ENCODE data around the gene TLR8. TPM values are rescaled to one million over a fixed set of nuclear protein-coding genes. Genes with fewer than 3 reads are reported as not detected.

Gene TLR8
- total and polyA plus RNA-seq, 2 of the 13 experiments (the other 11 are each of a cell fraction or from before 2014, with no cell fraction given) = not detected

DNA sequence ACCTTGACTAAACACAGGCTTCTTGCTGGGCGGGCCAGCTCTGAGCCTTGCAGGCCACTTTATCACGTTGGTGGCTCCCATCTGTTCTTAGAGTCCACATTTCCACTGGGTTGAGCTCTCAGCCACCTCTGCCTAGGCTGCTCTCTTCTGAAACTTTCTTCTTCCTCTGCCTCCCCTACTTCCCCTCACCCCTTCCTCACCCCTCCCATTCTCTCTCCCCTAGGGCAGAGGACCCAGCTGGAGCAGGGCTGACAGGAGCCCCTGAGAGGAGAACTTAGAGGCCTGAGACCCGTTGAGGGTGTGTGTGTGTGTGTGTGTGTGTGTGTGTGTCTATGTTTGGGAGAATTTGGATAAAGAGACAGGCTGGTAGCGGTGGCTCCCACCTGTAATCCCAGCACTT is 48.6 kb downstream of the TLR8 start:
- DNase-seq (ENCODE audit: low spot score) = no peak
- Histone ChIP-seq H3K27me3 (ENCODE audit: control insufficient read depth in 1 of 2, insufficient read depth in 2 of 2, low read length in 2 of 2) (no peaks in the 10 kb centered on the region), H2AFZ (ENCODE audit: low read length) (no peak overlapping the region), H3K27ac (ENCODE audit: extremely low read length, insufficient read depth, low read length) (no peak overlapping the region), H4K20me1 (ENCODE audit: insufficient read depth, low read length) (no peaks in the 10 kb centered on the region), H3K79me2 (ENCODE audit: insufficient read depth, low read length) (no peaks in the 10 kb centered on the region), H3K9me3 (ENCODE audit: low read length) (no peaks in the 10 kb centered on the region), H3K4me3 (replicated peaks in 1 of 3; ENCODE audit: insufficient read depth in 1 of 3, low read depth in 2 of 3, low read length in 3 of 3) (no peak overlapping the region), H3K36me3 (replicated peaks in 1 of 2; ENCODE audit: control insufficient read depth in 1 of 2, insufficient read depth in 2 of 2, low read length in 2 of 2) (no peaks in the 10 kb centered on the region), H3K4me2 (ENCODE audit: low read depth, low read length) (no peak overlapping the region), H3K4me1 (ENCODE audit: insufficient read depth, low read length) (peaks cover 30% of the 10 kb centered on the region), H3K9ac (ENCODE audit: insufficient read depth, low read depth, low read length) (no peak overlapping the region)
- CTCF ChIA-PET (ENCODE audit: low intra/inter-chr PET ratio, low total read pairs) = no interaction called here
- no peak for FAIRE-seq
- TF ChIP-seq ZNF343 (CRISPR knock-in tag; IDR thresholded peaks at IDR 0.05) (no peak), RNF2 (conservative IDR thresholded peaks at IDR 0.05; ENCODE audit: low read depth) (no peak), ZNF557 (CRISPR knock-in tag; IDR thresholded peaks at IDR 0.05) (no peak)
- TF ChIP-seq, protein P1, sequence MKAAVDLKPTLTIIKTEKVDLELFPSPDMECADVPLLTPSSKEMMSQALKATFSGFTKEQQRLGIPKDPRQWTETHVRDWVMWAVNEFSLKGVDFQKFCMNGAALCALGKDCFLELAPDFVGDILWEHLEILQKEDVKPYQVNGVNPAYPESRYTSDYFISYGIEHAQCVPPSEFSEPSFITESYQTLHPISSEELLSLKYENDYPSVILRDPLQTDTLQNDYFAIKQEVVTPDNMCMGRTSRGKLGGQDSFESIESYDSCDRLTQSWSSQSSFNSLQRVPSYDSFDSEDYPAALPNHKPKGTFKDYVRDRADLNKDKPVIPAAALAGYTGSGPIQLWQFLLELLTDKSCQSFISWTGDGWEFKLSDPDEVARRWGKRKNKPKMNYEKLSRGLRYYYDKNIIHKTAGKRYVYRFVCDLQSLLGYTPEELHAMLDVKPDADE (CRISPR knock-in tag; IDR thresholded peaks at IDR 0.05) = no peak
- intact Hi-C loops (cut with micrococcal nuclease; ENCODE audit: unreplicated experiment) (no loop called here), in situ Hi-C loops (cut with HindIII; ENCODE audit: extremely low pct_ligation_motif_present, low pct_unique_long_range_greater_than_20kb) (loop anchor here (10.0 kb wide), 1 partner anchor 540 kb away; no protein-coding TSS in a partner anchor)
- ATAC-seq = no peak
- POLR2A ChIA-PET = no interaction called here
- WGBS (ENCODE audit: low lambda C conversion rate) = 80% methylated on average over 3 of the region's 4 CpGs
- no TSS peak for BruUV-seq (replicated peaks)

DNA sequence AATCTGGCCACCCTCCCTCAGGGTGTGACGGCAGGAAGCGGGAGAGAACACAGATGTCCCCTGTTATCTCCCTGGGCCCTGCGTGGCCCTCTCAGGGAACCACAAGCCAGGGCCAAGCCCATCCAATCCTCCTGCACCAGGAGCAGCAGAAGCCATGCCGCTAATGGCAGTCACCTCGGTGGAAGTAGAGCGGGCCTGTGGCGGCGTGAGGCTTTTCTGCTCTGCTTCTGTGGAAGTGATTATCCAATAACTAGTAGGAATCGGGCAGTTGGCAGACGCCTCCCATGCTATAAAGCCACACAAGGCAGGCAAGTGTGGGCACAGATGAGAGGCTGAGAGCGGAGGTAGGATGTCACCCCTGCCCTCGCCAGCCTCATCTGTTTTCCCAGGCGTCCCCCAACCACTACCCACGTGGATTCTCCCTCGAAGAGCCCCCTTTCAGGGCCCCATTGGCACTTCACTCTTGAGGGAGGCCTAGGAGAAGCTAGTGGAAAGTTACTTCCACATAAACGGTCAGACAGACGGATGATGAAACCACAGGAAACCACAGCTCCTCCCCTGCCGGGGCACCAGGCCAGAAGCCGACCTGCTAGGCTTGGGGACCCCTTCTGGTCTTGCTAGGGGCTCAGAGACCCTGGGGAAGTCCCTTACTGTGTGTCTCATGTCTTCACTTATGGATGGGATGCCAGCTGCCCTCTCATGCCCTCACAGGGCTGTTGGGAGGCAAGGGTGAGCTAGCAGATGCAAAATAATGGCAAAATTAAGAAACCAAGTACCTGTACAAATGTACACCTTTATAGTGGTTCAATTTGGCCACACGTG is 49.7 kb downstream of the TLR8 start:
- ATAC-seq = peak; percentile 38; the same call in 2 of the 3 replicates
- intact Hi-C loops (cut with micrococcal nuclease; ENCODE audit: unreplicated experiment) = no loop called here
- Histone ChIP-seq H3K9me3 (ENCODE audit: low read length) (no peaks in the 10 kb centered on the region), H3K4me1 (ENCODE audit: insufficient read depth, low read length) (peaks cover 21% of the 10 kb centered on the region), H3K4me2 (ENCODE audit: low read depth, low read length) (no peak overlapping the region; the same call in 1 of the 2 replicates), H3K4me3 (replicated peaks in 1 of 3; ENCODE audit: insufficient read depth in 1 of 3, low read depth in 2 of 3, low read length in 3 of 3) (no peak overlapping the region), H3K27ac (ENCODE audit: extremely low read length, insufficient read depth, low read length) (peak overlapping the region; percentile 26), H4K20me1 (ENCODE audit: insufficient read depth, low read length) (no peaks in the 10 kb centered on the region), H3K9ac (ENCODE audit: insufficient read depth, low read depth, low read length) (no peak overlapping the region), H3K27me3 (ENCODE audit: control insufficient read depth in 1 of 2, insufficient read depth in 2 of 2, low read length in 2 of 2) (no peaks in the 10 kb centered on the region), H2AFZ (ENCODE audit: low read length) (peak overlapping the region; percentile 83), H3K36me3 (replicated peaks in 1 of 2; ENCODE audit: control insufficient read depth in 1 of 2, insufficient read depth in 2 of 2, low read length in 2 of 2) (no peaks in the 10 kb centered on the region), H3K79me2 (ENCODE audit: insufficient read depth, low read length) (no peaks in the 10 kb centered on the region)
- 30% methylated on average over 4 of the region's 20 CpGs for WGBS (ENCODE audit: low lambda C conversion rate)
- peak; percentile 67 for FAIRE-seq
- peak; percentile 46 for DNase-seq (ENCODE audit: low spot score)
- POLR2A ChIA-PET = no interaction called here
- CTCF ChIA-PET (ENCODE audit: low intra/inter-chr PET ratio, low total read pairs) = no interaction called here
- in situ Hi-C loops (cut with HindIII; ENCODE audit: extremely low pct_ligation_motif_present, low pct_unique_long_range_greater_than_20kb) = loop anchor here (10.0 kb wide), 1 partner anchor 539 kb away; no protein-coding TSS in a partner anchor
- no TSS peak for BruUV-seq (replicated peaks)
- no peak for TF ChIP-seq SIN3A (IDR thresholded peaks at IDR 0.05; ENCODE audit: borderline replicate concordance, low read depth, low read length)
- no peak for TF ChIP-seq SOX13 (IDR thresholded peaks at IDR 0.05)
- peak in 1 of 2 experiments; percentile 15; a peak in 1 of 4 replicates for TF ChIP-seq SOX13 (CRISPR knock-in tag; conservative IDR thresholded peaks at IDR 0.05 in 1 of 2, IDR thresholded peaks at IDR 0.05 in 1 of 2)
- TF ChIP-seq MEF2D (CRISPR knock-in tag; IDR thresholded peaks at IDR 0.05) = no peak
- TF ChIP-seq, protein P2, sequence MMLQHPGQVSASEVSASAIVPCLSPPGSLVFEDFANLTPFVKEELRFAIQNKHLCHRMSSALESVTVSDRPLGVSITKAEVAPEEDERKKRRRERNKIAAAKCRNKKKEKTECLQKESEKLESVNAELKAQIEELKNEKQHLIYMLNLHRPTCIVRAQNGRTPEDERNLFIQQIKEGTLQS (CRISPR knock-in tag; IDR thresholded peaks at IDR 0.05) = peak; percentile 55
- TF ChIP-seq KDM5B (CRISPR knock-in tag; IDR thresholded peaks at IDR 0.05; ENCODE audit: borderline replicate concordance) = no peak
- TF ChIP-seq GABPA (IDR thresholded peaks at IDR 0.05; ENCODE audit: low read depth, low read length) = no peak
- 0 out of 2 replicates have a peak, but pooled peaks have one; percentile 25 for TF ChIP-seq GABPA (CRISPR knock-in tag; IDR thresholded peaks at IDR 0.05; ENCODE audit: low read depth)
- no peak for TF ChIP-seq SCMH1 (CRISPR knock-in tag; IDR thresholded peaks at IDR 0.05; ENCODE audit: borderline replicate concordance)
- TF ChIP-seq EP300 (IDR thresholded peaks at IDR 0.05; ENCODE audit: low read depth in 2 of 2, low read length in 2 of 2) = peak in 1 of 2 experiments; percentile 58; a peak in 1 of 4 replicates
- TF ChIP-seq EP300 (CRISPR knock-in tag; IDR thresholded peaks at IDR 0.05; ENCODE audit: borderline replicate concordance) = no peak
- TF ChIP-seq CEBPG (CRISPR knock-in tag; IDR thresholded peaks at IDR 0.05) = peak; percentile 77
- TF ChIP-seq ZFX (CRISPR knock-in tag; IDR thresholded peaks at IDR 0.05; ENCODE audit: low read depth) = peak; percentile 41
- TF ChIP-seq GATAD2A (CRISPR knock-in tag; IDR thresholded peaks at IDR 0.05) = peak; percentile 40; the same call in 1 of the 2 replicates
- no peak for TF ChIP-seq HES4 (CRISPR knock-in tag; IDR thresholded peaks at IDR 0.05; ENCODE audit: borderline replicate concordance)

Data from HepG2 (cell line).